A549 (cell line): ENCODE results near the gene MRPS22. TPM values are rescaled to one million over a fixed set of nuclear protein-coding genes. Genes with fewer than 3 reads are reported as not detected.

Experiments
- ATAC-seq, 2 experiments: fragments of 200-7000 bp in 1 of 2; fragments of >200 bp in 1 of 2; cut with Nextera tagmentation in 1 of 2; cut with Tn5 transposase in 1 of 2; 3 replicates each; pipeline versions ENCODE4 v1.8.0 to v1.9.1; 2018 to 2020; ENCODE audit warnings: mild to moderate bottlenecking in 1 of 2, moderate library complexity in 1 of 2
- CTCF ChIA-PET: fragments of 300-600 bp; sonication (Branson Sonifier 250); formaldehyde crosslinking; extraction: SDS; loops from one replicate; lab custom pipeline; 2021; ENCODE audit warnings: antibody characterized with exemption, inconsistent platforms; lab: Yijun Ruan, JAX
- POLR2A ChIA-PET: fragments of 350-600 bp; formaldehyde crosslinking; extraction: SDS; loops from one replicate; lab custom pipeline; 2021; ENCODE audit warnings: antibody characterized with exemption, inconsistent platforms; lab: Yijun Ruan, JAX
- DNase-seq, 2 experiments: peaks; one replicate each; pipeline versions ENCODE4 v3.0.0 to v3.0.0-alpha.2; 2011 to 2016; ENCODE audit warnings: low read depth in 1 of 2, low spot score in 1 of 2
- FAIRE-seq: peaks from 2 replicates; lab custom pipeline; 2011; peaks lifted over from hg19 to GRCh38; lab: Jason Lieb, UNC
- H3K27ac ChIP-seq, 2 experiments: fragments of >200 bp; sonication (Bioruptor Twin); formaldehyde crosslinking; 3 replicates each; pipeline ENCODE4 v1.5.1; 2016 to 2017
- H3K4me1 ChIP-seq: fragments of >200 bp; sonication (Bioruptor Twin); formaldehyde crosslinking; 3 replicates; pipeline ENCODE4 v1.6.1; 2016
- H3K4me2 ChIP-seq: fragments of >200 bp; sonication (Bioruptor Twin); formaldehyde crosslinking; 3 replicates; pipeline ENCODE4 v1.6.1; 2016
- H3K4me3 ChIP-seq: fragments of >200 bp; sonication (Bioruptor Twin); formaldehyde crosslinking; 3 replicates; pipeline ENCODE4 v1.5.1; 2016
- H3K9me3 ChIP-seq: fragments of >200 bp; sonication (Bioruptor Twin); formaldehyde crosslinking; 3 replicates; pipeline ENCODE4 v1.6.1; 2016
- ATOH8 ChIP-seq: fragments of 250-450 bp; sonication (Bioruptor Pico); IDR thresholded peaks from 2 replicates; pipeline ENCODE4 v1.5.0; 2020; ENCODE audit warnings: low read depth, mild to moderate bottlenecking, moderate library complexity
- BHLHE40 ChIP-seq: IDR thresholded peaks from 2 replicates; pipeline ENCODE4 v1.6.1; 2012; ENCODE audit warnings: low read depth, low read length, inconsistent platforms
- CEBPB ChIP-seq, 2 experiments: fragments of >200 bp in 1 of 2; sonication (Bioruptor Twin) in 1 of 2; formaldehyde crosslinking in 1 of 2; IDR thresholded peaks; 2 replicates each; pipeline ENCODE4 v1.6.1; 2012 to 2016
- CTCF ChIP-seq: fragments of >200 bp; sonication (Bioruptor Twin); formaldehyde crosslinking; IDR thresholded peaks from 3 replicates; pipeline ENCODE4 v1.5.1; 2016
- EP300 ChIP-seq, 2 experiments: fragments of >200 bp; sonication (Bioruptor Twin); formaldehyde crosslinking; IDR thresholded peaks; 2 replicates in 1 of 2; 3 replicates in 1 of 2; pipeline ENCODE4 v1.6.1; 2016 to 2017
- FOSL2 ChIP-seq, 2 experiments: fragments of 450-650 bp in 1 of 2; fragments of >200 bp in 1 of 2; sonication (Bioruptor Twin) in 1 of 2; formaldehyde crosslinking; IDR thresholded peaks; 2 replicates each; pipeline versions ENCODE4 v1.5.0 to v1.6.1; 2016 to 2020; ENCODE audit warnings: mild to moderate bottlenecking in 1 of 2, moderate library complexity in 1 of 2
- GATA3 ChIP-seq: IDR thresholded peaks from 2 replicates; pipeline ENCODE4 v1.6.1; 2012; ENCODE audit warnings: borderline replicate concordance
- HDAC2 ChIP-seq: fragments of 200-600 bp; sonication (generic); IDR thresholded peaks from 2 replicates; pipeline ENCODE4 v1.6.1; 2016
- JUNB ChIP-seq: fragments of >200 bp; sonication (Bioruptor Twin); formaldehyde crosslinking; IDR thresholded peaks from 2 replicates; pipeline ENCODE4 v1.6.1; 2016
- MAZ ChIP-seq: fragments of 150-350 bp; IDR thresholded peaks from 2 replicates; pipeline ENCODE4 v1.6.1; 2014; ENCODE audit warnings: antibody characterized with exemption, low read depth, low read length, borderline replicate concordance
- NPAS2 ChIP-seq: fragments of 250-450 bp; sonication (Bioruptor Pico); IDR thresholded peaks from 2 replicates; pipeline ENCODE4 v1.8.0; 2022; ENCODE audit warnings: mild to moderate bottlenecking, moderate library complexity, borderline replicate concordance
- NR3C1 ChIP-seq: fragments of >200 bp; sonication (Bioruptor Twin); formaldehyde crosslinking; IDR thresholded peaks from 3 replicates; pipeline ENCODE4 v1.6.1; 2017
- PBX3 ChIP-seq: IDR thresholded peaks from 2 replicates; pipeline ENCODE4 v1.6.1; 2012
- PHF8 ChIP-seq: fragments of 200-600 bp; sonication (generic); IDR thresholded peaks from 2 replicates; pipeline ENCODE4 v1.6.1; 2016; ENCODE audit warnings: low read depth, mild to moderate bottlenecking, antibody characterized with exemption, moderate library complexity, borderline replicate concordance
- POLR2A ChIP-seq: IDR thresholded peaks from 2 replicates; pipeline ENCODE4 v1.6.1; 2012; ENCODE audit warnings: mild to moderate bottlenecking, low read length
- RARB ChIP-seq: fragments of 250-450 bp; sonication (Bioruptor Pico); IDR thresholded peaks from 2 replicates; pipeline ENCODE4 v1.8.0; 2021; ENCODE audit warnings: mild to moderate bottlenecking, moderate library complexity
- RCOR1 ChIP-seq: fragments of 150-350 bp; IDR thresholded peaks from 2 replicates; pipeline ENCODE4 v1.6.1; 2014; ENCODE audit warnings: antibody characterized with exemption, low read length, low read depth
- REST ChIP-seq: fragments of 200-600 bp; sonication (generic); IDR thresholded peaks from 2 replicates; pipeline ENCODE4 v1.6.1; 2016; ENCODE audit warnings: antibody characterized with exemption, mild to moderate bottlenecking, moderate library complexity
- RFX5 ChIP-seq: fragments of 450-650 bp; IDR thresholded peaks from 2 replicates; pipeline ENCODE4 v1.7.1; 2014; ENCODE audit warnings: antibody characterized with exemption, mild to moderate bottlenecking, moderate library complexity
- USF2 ChIP-seq: fragments of 450-650 bp; IDR thresholded peaks from 2 replicates; pipeline ENCODE4 v1.6.1; 2014; ENCODE audit warnings: antibody characterized with exemption
- ZFP36 ChIP-seq: fragments of 450-650 bp; IDR thresholded peaks from 2 replicates; pipeline ENCODE4 v1.6.1; 2014; ENCODE audit warnings: borderline replicate concordance; ENCODE audit not compliant: partially characterized antibody
- ZNF302 ChIP-seq: fragments of 250-450 bp; sonication (Bioruptor Pico); IDR thresholded peaks from 2 replicates; pipeline ENCODE4 v1.9.0; 2021; ENCODE audit warnings: inconsistent platforms, mild to moderate bottlenecking, moderate library complexity
- WGBS: methylation state at CpG from one replicate; pipeline ENCODE4 v1.1.6; 2017; ENCODE audit errors: missing lambda C conversion rate; 5-methylcytosine and 5-hydroxymethylcytosine counted together
- polyA plus RNA-seq, 4 experiments: library from polyadenylated mRNA; depleted of rRNA in 3 of 4; stranded (reverse); fragments of >200 nt; fragmentation: RNase III in 1 of 4; extraction: RNeasy Plus Mini Kit Qiagen cat#74134 plus additional on column Dnase treatment in 1 of 4; gene quantifications; 2 replicates in 3 of 4; 3 replicates in 1 of 4; pipeline ENCODE4 v1.2.3, GENCODE V29; 2011 to 2017

The MRPS22 gene
- polyA plus RNA-seq, 2 of the 4 experiments (the other 2 are of a cell fraction) = 47.3 to 57.3 TPM

- TF ChIP-seq BHLHE40 (no peak), JUNB (no peak), RFX5 (no peak)
These were observed 17.5 kb downstream of the MRPS22 start (continued) for GRCh38 chr3:139361276-139361675.

GRCh38 chr3:139364549-139364948, 20.7 kb downstream of the MRPS22 start:
- Histone ChIP-seq H3K9me3 (no peaks in the 10 kb centered on the region), H3K27ac (no peak overlapping the region), H3K4me1 (no peaks in the 10 kb centered on the region), H3K4me2 (no peak overlapping the region), H3K4me3 (no peak overlapping the region)
- CTCF ChIA-PET = interaction anchor here (0.7 to 3.2 kb wide), 2 partner anchors 10 to 428 kb away, joined by 3 to 17 read pairs; no protein-coding TSS in a partner anchor
- TF ChIP-seq PBX3 (no peak), EP300 (IDR thresholded peaks at IDR 0.05) (no peak), GATA3 (no peak), ZNF302 (CRISPR knock-in tag) (no peak), MAZ (no peak), CTCF (no peak), FOSL2 (IDR thresholded peaks at IDR 0.05) (no peak), FOSL2 (CRISPR knock-in tag; IDR thresholded peaks at IDR 0.05) (no peak), RARB (no peak), ZFP36 (no peak), PHF8 (no peak)
- FAIRE-seq (no peak), ATAC-seq (no peak), DNase-seq (no peak)
- WGBS = 100% methylated on average over 1 of the region's 1 CpG
- POLR2A ChIA-PET = no interaction called here

- no peak overlapping the region for H3K27ac ChIP-seq
- DNase-seq (no peak), ATAC-seq (no peak), FAIRE-seq (no peak)
- H3K4me3 ChIP-seq = no peak overlapping the region
- no peaks in the 10 kb centered on the region for H3K4me1 ChIP-seq
- no peak overlapping the region for H3K4me2 ChIP-seq
- ChIA-PET CTCF (no interaction called here), POLR2A (no interaction called here)
- H3K9me3 ChIP-seq = no peaks in the 10 kb centered on the region
- 67% methylated on average over 2 of the region's 2 CpGs for WGBS
- TF ChIP-seq HDAC2 = no peak
- TF ChIP-seq CEBPB (IDR thresholded peaks at IDR 0.05) = no peak
- TF ChIP-seq RCOR1 = no peak
- no peak for TF ChIP-seq PBX3
- TF ChIP-seq NR3C1 = no peak
- TF ChIP-seq USF2 = no peak
- no peak for TF ChIP-seq POLR2A
- no peak for TF ChIP-seq REST
- TF ChIP-seq NPAS2 = no peak
- TF ChIP-seq ATOH8 (CRISPR knock-in tag) = no peak
These were observed 30.3 kb downstream of the MRPS22 start for GRCh38 chr3:139374099-139374498.
